Mammary epithelial cell (primary cell): ENCODE measurements around the gene F2.

Source experiments
- EZH2 ChIP-seq: IDR thresholded peaks from 2 replicates; pipeline ENCODE4 v1.6.1; 2012; ENCODE audit warnings: low read length, inconsistent platforms, borderline replicate concordance
- TF ChIP-seq, protein P1 (sequence below), 2 donors: IDR thresholded peaks in 1 of 2; conservative IDR thresholded peaks in 1 of 2; 2 replicates each; pipeline ENCODE4 v1.5.1; 2011 to 2012; ENCODE audit warnings: inconsistent platforms in 2 of 2, low read length in 2 of 2, mild to moderate bottlenecking in 2 of 2, control low read depth in 1 of 2, low read depth in 1 of 2; ENCODE audit not compliant: insufficient read depth in 1 of 2; ENCODE audit errors: extremely low read depth in 1 of 2

DNA sequence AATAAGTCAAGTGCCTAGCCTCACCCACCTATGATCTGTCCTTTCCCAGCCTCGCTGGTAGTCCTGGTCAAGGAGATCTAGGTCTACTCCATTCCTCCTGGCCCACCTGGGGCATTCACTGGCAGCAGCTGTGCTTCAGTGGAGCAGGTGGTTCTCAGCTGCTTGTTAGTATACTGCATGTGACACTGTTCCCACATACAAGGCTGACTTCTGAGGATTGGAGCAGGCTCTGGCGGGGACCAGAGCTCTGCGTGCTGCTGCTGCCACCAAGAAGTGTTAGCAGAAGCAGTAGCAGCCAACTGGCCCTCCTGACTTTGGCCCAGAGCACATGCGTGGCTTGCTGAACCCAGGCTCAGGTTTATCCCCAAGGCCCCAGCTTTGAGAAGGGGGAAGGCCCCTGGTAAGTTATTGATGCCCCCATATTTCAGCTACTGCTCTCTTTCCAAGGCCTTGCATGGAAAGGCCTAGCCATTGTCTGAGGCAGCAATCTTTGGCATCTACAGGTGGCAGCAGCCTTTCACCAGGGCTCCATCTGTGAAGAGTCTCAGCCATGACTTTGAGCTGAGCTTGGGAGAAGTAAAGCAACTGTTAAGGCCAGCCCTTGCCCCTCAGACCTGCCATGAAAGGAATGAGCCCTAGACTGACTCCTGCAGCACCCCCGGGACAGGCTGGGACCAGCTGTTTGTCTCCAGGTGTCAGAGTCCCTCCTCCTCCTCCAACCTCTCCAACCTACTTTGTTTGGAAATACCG lies 45.1 kb upstream of the F2 start:
- TF ChIP-seq, protein P1, sequence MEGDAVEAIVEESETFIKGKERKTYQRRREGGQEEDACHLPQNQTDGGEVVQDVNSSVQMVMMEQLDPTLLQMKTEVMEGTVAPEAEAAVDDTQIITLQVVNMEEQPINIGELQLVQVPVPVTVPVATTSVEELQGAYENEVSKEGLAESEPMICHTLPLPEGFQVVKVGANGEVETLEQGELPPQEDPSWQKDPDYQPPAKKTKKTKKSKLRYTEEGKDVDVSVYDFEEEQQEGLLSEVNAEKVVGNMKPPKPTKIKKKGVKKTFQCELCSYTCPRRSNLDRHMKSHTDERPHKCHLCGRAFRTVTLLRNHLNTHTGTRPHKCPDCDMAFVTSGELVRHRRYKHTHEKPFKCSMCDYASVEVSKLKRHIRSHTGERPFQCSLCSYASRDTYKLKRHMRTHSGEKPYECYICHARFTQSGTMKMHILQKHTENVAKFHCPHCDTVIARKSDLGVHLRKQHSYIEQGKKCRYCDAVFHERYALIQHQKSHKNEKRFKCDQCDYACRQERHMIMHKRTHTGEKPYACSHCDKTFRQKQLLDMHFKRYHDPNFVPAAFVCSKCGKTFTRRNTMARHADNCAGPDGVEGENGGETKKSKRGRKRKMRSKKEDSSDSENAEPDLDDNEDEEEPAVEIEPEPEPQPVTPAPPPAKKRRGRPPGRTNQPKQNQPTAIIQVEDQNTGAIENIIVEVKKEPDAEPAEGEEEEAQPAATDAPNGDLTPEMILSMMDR (conservative IDR thresholded peaks at IDR 0.05 in 1 of 2, IDR thresholded peaks at IDR 0.05 in 1 of 2; ENCODE audit: extremely low read depth in 1 of 2, insufficient read depth in 1 of 2, low read depth in 1 of 2, low read length in 2 of 2), result no peak
- no peak for TF ChIP-seq EZH2
